H9 (cell line): Measurements from ENCODE around the gene BACE2. TPM values are rescaled to one million over a fixed set of nuclear protein-coding genes. Genes with fewer than 3 reads are reported as not detected.

Experiments
- DNase-seq: peaks from one replicate; pipeline ENCODE4 v3.0.0-alpha.2; 2017
- H2AFZ ChIP-seq: one replicate; pipeline ENCODE4 v1.6.1; 2013; ENCODE audit warnings: mild to moderate bottlenecking, low read length, control low read depth, moderate library complexity
- H2AK5ac ChIP-seq: 2 replicates; pipeline ENCODE4 v1.6.1; 2013; ENCODE audit warnings: low read length, control low read depth, mixed read lengths; ENCODE audit not compliant: insufficient read length
- H2BK120ac ChIP-seq: one replicate; pipeline ENCODE4 v1.6.1; 2013; ENCODE audit warnings: low read depth, mild to moderate bottlenecking, low read length, control low read depth, inconsistent platforms; ENCODE audit not compliant: poor library complexity, severe bottlenecking
- H2BK12ac ChIP-seq: 2 replicates; pipeline ENCODE4 v1.6.1; 2013; ENCODE audit warnings: low read length, control low read depth, mixed read lengths, low read depth; ENCODE audit not compliant: insufficient read length
- H2BK15ac ChIP-seq: 2 replicates; pipeline ENCODE4 v1.6.1; 2013; ENCODE audit warnings: low read depth, low read length, control low read depth
- H2BK20ac ChIP-seq: one replicate; pipeline ENCODE4 v1.6.1; 2013; ENCODE audit warnings: low read depth, mild to moderate bottlenecking, low read length, control low read depth, inconsistent platforms; ENCODE audit not compliant: poor library complexity, severe bottlenecking
- H2BK5ac ChIP-seq: 2 replicates; pipeline ENCODE4 v1.6.1; 2013; ENCODE audit warnings: low read length, control low read depth, mixed read lengths; ENCODE audit not compliant: insufficient read length
- H3K14ac ChIP-seq: 2 replicates; pipeline ENCODE4 v1.6.1; 2013; ENCODE audit warnings: low read length, control low read depth; ENCODE audit not compliant: insufficient read depth
- H3K18ac ChIP-seq: 2 replicates; pipeline ENCODE4 v1.6.1; 2013; ENCODE audit warnings: low read depth, mild to moderate bottlenecking, mixed read lengths, low read length, control low read depth; ENCODE audit not compliant: insufficient read length
- H3K23ac ChIP-seq: 2 replicates; pipeline ENCODE4 v1.6.1; 2013; ENCODE audit warnings: low read length, control low read depth, mixed read lengths, low read depth; ENCODE audit not compliant: insufficient read length
- H3K23me2 ChIP-seq: 2 replicates; pipeline ENCODE4 v1.6.1; 2013; ENCODE audit warnings: low read depth, mild to moderate bottlenecking, mixed read lengths, low read length, control low read depth; ENCODE audit not compliant: insufficient read length, poor library complexity, severe bottlenecking
- H3K27ac ChIP-seq: 2 replicates; pipeline ENCODE4 v1.5.1; 2013; ENCODE audit warnings: low read length, control low read depth, mixed read lengths, low read depth; ENCODE audit not compliant: insufficient read length
- H3K27me3 ChIP-seq: 2 replicates; pipeline ENCODE4 v1.6.1; 2013; ENCODE audit warnings: low read length, control low read depth, inconsistent platforms; ENCODE audit not compliant: insufficient read depth
- H3K4ac ChIP-seq: 2 replicates; pipeline ENCODE4 v1.6.1; 2013; ENCODE audit warnings: low read depth, mild to moderate bottlenecking, control low read depth, inconsistent platforms, low read length, moderate library complexity
- H3K4me1 ChIP-seq: 2 replicates; pipeline ENCODE4 v1.6.1; 2013; ENCODE audit warnings: low read length, control low read depth, inconsistent platforms; ENCODE audit not compliant: insufficient read depth
- H3K4me2 ChIP-seq: 2 replicates; pipeline ENCODE4 v1.6.1; 2013; ENCODE audit warnings: low read length, control low read depth, mixed read lengths; ENCODE audit not compliant: insufficient read length, insufficient read depth
- H3K56ac ChIP-seq: 2 replicates; pipeline ENCODE4 v1.6.1; 2013; ENCODE audit warnings: low read depth, mild to moderate bottlenecking, mixed read lengths, low read length, control low read depth; ENCODE audit not compliant: insufficient read length
- H3K79me1 ChIP-seq: 2 replicates; pipeline ENCODE4 v1.6.1; 2013; ENCODE audit warnings: low read depth, mild to moderate bottlenecking, moderate library complexity, low read length, control low read depth, inconsistent platforms; ENCODE audit not compliant: insufficient read depth, poor library complexity, severe bottlenecking
- H3K79me2 ChIP-seq: 2 replicates; pipeline ENCODE4 v1.6.1; 2013; ENCODE audit warnings: low read length, control low read depth, inconsistent platforms; ENCODE audit not compliant: insufficient read depth
- H3K9ac ChIP-seq: 2 replicates; pipeline ENCODE4 v1.6.1; 2013; ENCODE audit warnings: low read length, control low read depth, mixed read lengths; ENCODE audit not compliant: insufficient read length; ENCODE audit errors: extremely low read depth
- H3K9me3 ChIP-seq: one replicate; pipeline ENCODE4 v1.6.1; 2013; ENCODE audit warnings: low read depth, low read length, inconsistent platforms; ENCODE audit not compliant: control insufficient read depth
- H3T11ph ChIP-seq: one replicate; pipeline ENCODE4 v1.6.1; 2013; ENCODE audit warnings: mild to moderate bottlenecking, low read length, control low read depth, inconsistent platforms
- H4K20me1 ChIP-seq: one replicate; pipeline ENCODE4 v1.6.1; 2013; ENCODE audit not compliant: control insufficient read depth, insufficient read length, insufficient read depth
- H4K5ac ChIP-seq: 2 replicates; pipeline ENCODE4 v1.6.1; 2013; ENCODE audit warnings: low read depth, mild to moderate bottlenecking, mixed read lengths, low read length, control low read depth; ENCODE audit not compliant: insufficient read length
- H4K8ac ChIP-seq: replicated peaks from 2 replicates; pipeline ENCODE4 v1.6.1; 2013; ENCODE audit warnings: low read length, control low read depth, mixed read lengths, low read depth; ENCODE audit not compliant: insufficient read length
- H4K91ac ChIP-seq: 2 replicates; pipeline ENCODE4 v1.6.1; 2013; ENCODE audit warnings: low read depth, mild to moderate bottlenecking, moderate library complexity, mixed read lengths, low read length, control low read depth; ENCODE audit not compliant: insufficient read length
- H3K27ac Mint-ChIP-seq, 3 experiments: 2 replicates in 2 of 3; 3 replicates in 1 of 3; pipeline ENCODE4 v1.8.0; 2020 to 2021; ENCODE audit warnings: mixed read lengths in 3 of 3, mild to moderate bottlenecking in 1 of 3, moderate library complexity in 1 of 3
- H3K27me3 Mint-ChIP-seq: 2 replicates; pipeline ENCODE4 v1.8.0; 2021; ENCODE audit warnings: low read depth, mild to moderate bottlenecking, moderate library complexity, mixed read lengths
- H3K36me3 Mint-ChIP-seq, 3 experiments: 2 replicates in 2 of 3; 3 replicates in 1 of 3; pipeline ENCODE4 v1.8.0; 2020 to 2021; ENCODE audit warnings: low read depth in 3 of 3, mixed read lengths in 3 of 3; ENCODE audit not compliant: insufficient read depth in 1 of 3
- H3K4me1 Mint-ChIP-seq, 2 experiments: 2 replicates each; pipeline ENCODE4 v1.8.0; 2020; ENCODE audit warnings: mixed read lengths in 2 of 2
- H3K4me3 Mint-ChIP-seq, 2 experiments: 2 replicates in 1 of 2; 3 replicates in 1 of 2; pipeline ENCODE4 v1.8.0; 2020 to 2021; ENCODE audit warnings: mild to moderate bottlenecking in 2 of 2, mixed read lengths in 2 of 2, moderate library complexity in 1 of 2
- H3K9me3 Mint-ChIP-seq, 2 experiments: 2 replicates in 1 of 2; 3 replicates in 1 of 2; pipeline ENCODE4 v1.8.0; 2020; ENCODE audit warnings: mild to moderate bottlenecking in 2 of 2, mixed read lengths in 2 of 2, moderate library complexity in 1 of 2
- CTCF ChIP-seq: fragments of 200-600 bp; sonication (generic); conservative IDR thresholded peaks from 3 replicates; pipeline ENCODE4 v1.8.0; 2021; ENCODE audit warnings: antibody characterized with exemption, mild to moderate bottlenecking
- WGBS: extraction: QIAGEN DNeasy Blood & Tissue Kit; methylation state at CpG from one replicate; pipeline ENCODE4 v1.1.7; 2013; ENCODE audit warnings: missing lambda C conversion rate, low lambda C conversion rate, mixed read lengths; ENCODE audit not compliant: insufficient read length; ENCODE audit errors: extremely low coverage; 5-methylcytosine and 5-hydroxymethylcytosine counted together
- total RNA-seq: library from RNA; stranded (reverse); gene quantifications from 2 replicates; pipeline ENCODE4 v1.2.1, GENCODE V29; 2021

The BACE2 gene
- total RNA-seq, 1 experiment from 2014 or later, result 8.0 TPM

GRCh38 chr21:41182547-41182946, 14.6 kb downstream of the BACE2 start:
- no peaks in the 10 kb centered on the region for H3K23me2 ChIP-seq
- Mint-ChIP-seq H3K36me3 (peaks cover 0 to 12% (median 0%) of the 10 kb centered on the region in 3 experiments; a peak in 3 of 7 replicates), H3K4me1 (peaks cover 18 to 26% of the 10 kb centered on the region in 2 experiments), H3K4me3 (no peak overlapping the region), H3K9me3 (peaks cover 7 to 8% of the 10 kb centered on the region in 2 experiments; a peak in 3 of 5 replicates), H3K27ac (no peak overlapping the region), H3K27me3 (no peaks in the 10 kb centered on the region)
- TF ChIP-seq CTCF, result no peak
- H3K27ac ChIP-seq, result no peak overlapping the region
- H2BK120ac ChIP-seq, result no peak overlapping the region
- no peaks in the 10 kb centered on the region for H3K4me1 ChIP-seq
- no peaks in the 10 kb centered on the region for H3K79me2 ChIP-seq
- no peak overlapping the region for H3K23ac ChIP-seq
- H3K4me2 ChIP-seq, result no peak overlapping the region
- H3K56ac ChIP-seq, result no peak overlapping the region
- H3K18ac ChIP-seq, result no peak overlapping the region
- no peak overlapping the region for H3K9ac ChIP-seq
- H3T11ph ChIP-seq, result no peak overlapping the region
- H2BK15ac ChIP-seq, result no peak overlapping the region
- WGBS, result no CpG with 5 or more reads among the region's 1 CpG
- H2AFZ ChIP-seq, result no peak overlapping the region
- H4K8ac ChIP-seq, result no peak overlapping the region
- DNase-seq, result no peak
- no peak overlapping the region for H4K91ac ChIP-seq
- no peaks in the 10 kb centered on the region for H3K79me1 ChIP-seq
- no peak overlapping the region for H2BK12ac ChIP-seq
- no peaks in the 10 kb centered on the region for H4K20me1 ChIP-seq
- no peak overlapping the region for H2BK5ac ChIP-seq
- H2BK20ac ChIP-seq, result no peak overlapping the region
- H3K4ac ChIP-seq, result no peak overlapping the region
- no peak overlapping the region for H3K14ac ChIP-seq
- H2AK5ac ChIP-seq, result no peak overlapping the region
- H4K5ac ChIP-seq, result no peak overlapping the region
- no peaks in the 10 kb centered on the region for H3K27me3 ChIP-seq
- no peaks in the 10 kb centered on the region for H3K9me3 ChIP-seq
